SJCRH30 (cell line): Measurements from ENCODE around the gene CEP85L. TPM values are rescaled to one million over a fixed set of nuclear protein-coding genes. Genes with fewer than 3 reads are reported as not detected.
A peak's percentile ranks its signal among the peaks of the same experiment; 100 is the strongest.

Source experiments
- DNase-seq, 2 experiments: peaks; one replicate each; pipeline ENCODE4 v3.0.0-alpha.2; 2015 to 2020
- H3K27ac ChIP-seq: fragments of 250-450 bp; sonication (Bioruptor Pico); 2 replicates; pipeline ENCODE4 v1.5.1; 2020; ENCODE audit warnings: mild to moderate bottlenecking, moderate library complexity
- H3K27me3 ChIP-seq: fragments of 250-450 bp; sonication (Bioruptor Pico); 2 replicates; pipeline ENCODE4 v1.5.1; 2020; ENCODE audit warnings: mild to moderate bottlenecking, moderate library complexity
- H3K36me3 ChIP-seq: fragments of 250-450 bp; sonication (Bioruptor Pico); 2 replicates; pipeline ENCODE4 v1.5.1; 2020; ENCODE audit warnings: mild to moderate bottlenecking, moderate library complexity
- H3K4me1 ChIP-seq: fragments of 250-450 bp; sonication (Bioruptor Pico); 2 replicates; pipeline ENCODE4 v1.5.1; 2020; ENCODE audit warnings: mild to moderate bottlenecking, moderate library complexity
- H3K4me3 ChIP-seq: fragments of 250-450 bp; sonication (Bioruptor Pico); 2 replicates; pipeline ENCODE4 v1.5.1; 2020; ENCODE audit warnings: mild to moderate bottlenecking, moderate library complexity
- H3K9me3 ChIP-seq: fragments of 250-450 bp; sonication (Bioruptor Pico); replicated peaks from 2 replicates; pipeline ENCODE4 v1.5.1; 2020; ENCODE audit warnings: mild to moderate bottlenecking, moderate library complexity
- total RNA-seq: library from RNA; depleted of rRNA; stranded (reverse); fragments of >200 nt; shearing (Covaris generic); gene quantifications from 2 replicates; pipeline ENCODE4 v1.2.3, GENCODE V29; 2014

CEP85L gene
- total RNA-seq, 1 experiment from 2014 or later, result 15.7 TPM

GRCh38 chr6:118618676-118619377 lies 32.6 kb downstream of the CEP85L start:
- no peak overlapping the region for H3K4me3 ChIP-seq
- H3K9me3 ChIP-seq, result no peaks in the 10 kb centered on the region; the same call in 1 of the 2 replicates
- H3K27ac ChIP-seq, result no peak overlapping the region
- 0 out of 2 replicates have a peak, but pooled peaks cover 4% of the 10 kb centered on the region for H3K36me3 ChIP-seq
- peak; percentile 11 to 49 for DNase-seq
- no peaks in the 10 kb centered on the region for H3K27me3 ChIP-seq
- H3K4me1 ChIP-seq, result no peaks in the 10 kb centered on the region

- no peaks in the 10 kb centered on the region for H3K4me1 ChIP-seq
- H3K36me3 ChIP-seq, result no peaks in the 10 kb centered on the region
- H3K27me3 ChIP-seq, result no peaks in the 10 kb centered on the region
- H3K27ac ChIP-seq, result no peak overlapping the region
- no peak overlapping the region for H3K4me3 ChIP-seq
- no peaks in the 10 kb centered on the region; the same call in 1 of the 2 replicates for H3K9me3 ChIP-seq
- no peak for DNase-seq
Measured at GRCh38 chr6:118617417-118617816, 34.0 kb downstream of the CEP85L start.

- Histone ChIP-seq H3K27me3 (no peaks in the 10 kb centered on the region), H3K4me3 (no peak overlapping the region), H3K9me3 (0 out of 2 replicates have a peak, but pooled peaks cover 4% of the 10 kb centered on the region), H3K27ac (no peak overlapping the region), H3K4me1 (no peaks in the 10 kb centered on the region), H3K36me3 (no peaks in the 10 kb centered on the region)
- DNase-seq, result no peak
Measured at GRCh38 chr6:118611334-118611733, 40.1 kb downstream of the CEP85L start.

GRCh38 chr6:118606858-118607257 lies 44.5 kb downstream of the CEP85L start:
- H3K36me3 ChIP-seq, result no peaks in the 10 kb centered on the region
- H3K27ac ChIP-seq, result no peak overlapping the region
- 0 out of 2 replicates have a peak, but pooled peaks cover 2% of the 10 kb centered on the region for H3K9me3 ChIP-seq
- no peak for DNase-seq
- H3K4me3 ChIP-seq, result no peak overlapping the region
- H3K4me1 ChIP-seq, result no peaks in the 10 kb centered on the region
- H3K27me3 ChIP-seq, result no peaks in the 10 kb centered on the region

GRCh38 chr6:118606268-118606667 lies 45.1 kb downstream of the CEP85L start:
- DNase-seq, result no peak
- Histone ChIP-seq H3K9me3 (no peaks in the 10 kb centered on the region), H3K4me1 (no peaks in the 10 kb centered on the region), H3K36me3 (no peaks in the 10 kb centered on the region), H3K4me3 (no peak overlapping the region), H3K27me3 (no peaks in the 10 kb centered on the region), H3K27ac (no peak overlapping the region)

- Histone ChIP-seq H3K27ac (no peak overlapping the region), H3K4me3 (no peak overlapping the region), H3K9me3 (no peaks in the 10 kb centered on the region), H3K27me3 (no peaks in the 10 kb centered on the region), H3K4me1 (no peaks in the 10 kb centered on the region), H3K36me3 (no peaks in the 10 kb centered on the region)
- no peak for DNase-seq
Measured at GRCh38 chr6:118603372-118603771, 48.0 kb downstream of the CEP85L start.

GRCh38 chr6:118602300-118602699 lies 49.1 kb downstream of the CEP85L start:
- no peak for DNase-seq
- Histone ChIP-seq H3K27me3 (no peaks in the 10 kb centered on the region), H3K9me3 (no peaks in the 10 kb centered on the region), H3K4me3 (no peak overlapping the region), H3K4me1 (no peaks in the 10 kb centered on the region), H3K27ac (no peak overlapping the region), H3K36me3 (no peaks in the 10 kb centered on the region)

GRCh38 chr6:118598324-118598723 lies 53.1 kb downstream of the CEP85L start:
- no peaks in the 10 kb centered on the region for H3K36me3 ChIP-seq
- no peaks in the 10 kb centered on the region for H3K9me3 ChIP-seq
- no peaks in the 10 kb centered on the region for H3K27me3 ChIP-seq
- no peaks in the 10 kb centered on the region for H3K4me1 ChIP-seq
- H3K27ac ChIP-seq, result no peak overlapping the region
- no peak for DNase-seq
- H3K4me3 ChIP-seq, result no peak overlapping the region

- no peak for DNase-seq
- Histone ChIP-seq H3K27me3 (no peaks in the 10 kb centered on the region), H3K4me1 (no peaks in the 10 kb centered on the region), H3K27ac (no peak overlapping the region), H3K9me3 (no peaks in the 10 kb centered on the region), H3K36me3 (no peaks in the 10 kb centered on the region), H3K4me3 (no peak overlapping the region)
Measured at GRCh38 chr6:118597636-118598035, 53.8 kb downstream of the CEP85L start.

GRCh38 chr6:118596774-118597320 lies 54.5 kb downstream of the CEP85L start:
- Histone ChIP-seq H3K4me1 (no peaks in the 10 kb centered on the region), H3K27ac (no peak overlapping the region), H3K27me3 (no peaks in the 10 kb centered on the region), H3K36me3 (no peaks in the 10 kb centered on the region), H3K4me3 (no peak overlapping the region), H3K9me3 (no peaks in the 10 kb centered on the region)
- DNase-seq, result no peak

- H3K27me3 ChIP-seq, result no peaks in the 10 kb centered on the region
- no peaks in the 10 kb centered on the region for H3K4me1 ChIP-seq
- no peaks in the 10 kb centered on the region for H3K9me3 ChIP-seq
- no peak overlapping the region for H3K27ac ChIP-seq
- no peaks in the 10 kb centered on the region for H3K36me3 ChIP-seq
- no peak for DNase-seq
- H3K4me3 ChIP-seq, result no peak overlapping the region
Measured at GRCh38 chr6:118594877-118595276, 56.5 kb downstream of the CEP85L start.

GRCh38 chr6:118591897-118592296 lies 59.5 kb downstream of the CEP85L start:
- no peak for DNase-seq
- H3K27ac ChIP-seq, result no peak overlapping the region
- H3K27me3 ChIP-seq, result no peaks in the 10 kb centered on the region
- H3K4me3 ChIP-seq, result no peak overlapping the region
- H3K36me3 ChIP-seq, result no peaks in the 10 kb centered on the region
- H3K4me1 ChIP-seq, result no peaks in the 10 kb centered on the region
- H3K9me3 ChIP-seq, result no peaks in the 10 kb centered on the region

- no peaks in the 10 kb centered on the region for H3K27me3 ChIP-seq
- no peak overlapping the region for H3K4me3 ChIP-seq
- H3K27ac ChIP-seq, result no peak overlapping the region
- DNase-seq, result no peak
- H3K36me3 ChIP-seq, result no peaks in the 10 kb centered on the region
- no peaks in the 10 kb centered on the region for H3K9me3 ChIP-seq
- no peaks in the 10 kb centered on the region for H3K4me1 ChIP-seq
Measured at GRCh38 chr6:118589649-118590365, 61.6 kb downstream of the CEP85L start.

- H3K36me3 ChIP-seq, result no peaks in the 10 kb centered on the region
- H3K27me3 ChIP-seq, result no peaks in the 10 kb centered on the region
- H3K27ac ChIP-seq, result no peak overlapping the region
- H3K4me3 ChIP-seq, result no peak overlapping the region
- H3K4me1 ChIP-seq, result no peaks in the 10 kb centered on the region
- no peaks in the 10 kb centered on the region for H3K9me3 ChIP-seq
- DNase-seq, result no peak
Measured at GRCh38 chr6:118589186-118589585, 62.2 kb downstream of the CEP85L start.

GRCh38 chr6:118588626-118589025 lies 62.8 kb downstream of the CEP85L start:
- Histone ChIP-seq H3K36me3 (no peaks in the 10 kb centered on the region), H3K4me3 (no peak overlapping the region), H3K27me3 (no peaks in the 10 kb centered on the region), H3K4me1 (no peaks in the 10 kb centered on the region), H3K27ac (no peak overlapping the region), H3K9me3 (no peaks in the 10 kb centered on the region)
- DNase-seq, result no peak
